ENCODE data around the gene C14orf39. TPM values are rescaled to one million over a fixed set of nuclear protein-coding genes. Genes with fewer than 3 reads are reported as not detected.

The C14orf39 gene
- total RNA-seq, 1 donor from 2014 or later = 1.2 TPM

DNA sequence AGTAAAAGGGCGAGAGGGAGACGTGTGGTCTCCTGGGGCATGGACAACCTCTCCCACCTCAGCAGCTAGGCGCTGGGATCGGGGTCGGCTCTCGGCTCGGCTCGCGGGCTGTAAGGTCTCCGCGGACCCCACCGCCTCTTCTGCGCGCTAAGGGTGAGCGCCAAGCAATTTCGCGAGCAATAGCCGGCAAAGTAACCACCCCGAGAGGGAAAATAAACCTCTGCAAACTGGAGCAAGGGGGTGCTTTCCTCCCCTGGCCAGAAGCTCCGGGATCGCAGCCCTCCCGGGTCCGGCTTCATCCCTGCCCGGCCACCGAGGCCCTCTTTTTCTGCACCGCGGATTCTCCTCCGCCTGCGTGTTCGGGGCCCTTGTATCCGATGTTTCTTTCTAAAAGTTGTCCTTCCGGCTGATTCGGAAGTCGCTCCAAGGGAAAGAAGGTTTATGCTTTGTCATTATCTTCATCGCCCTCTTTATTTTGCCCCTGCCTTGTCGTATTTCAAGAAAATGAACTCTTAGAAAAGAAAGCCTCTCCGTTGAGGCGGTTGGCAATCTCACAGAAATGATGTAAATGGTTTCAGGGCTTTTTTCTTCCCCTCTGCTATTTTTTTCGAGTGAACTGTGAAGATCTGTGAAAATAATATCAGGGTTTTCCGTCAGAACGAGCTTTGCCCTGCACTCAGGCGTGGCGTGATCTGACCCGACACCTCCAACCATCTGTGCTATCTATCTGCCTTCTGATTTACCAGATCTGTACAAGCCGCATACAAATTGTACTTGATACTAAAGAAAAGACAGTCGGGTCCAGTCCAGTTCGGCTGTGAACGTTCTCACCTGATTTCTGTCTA lies 21.3 kb upstream of the C14orf39 start:
- TF ChIP-seq, protein P1, sequence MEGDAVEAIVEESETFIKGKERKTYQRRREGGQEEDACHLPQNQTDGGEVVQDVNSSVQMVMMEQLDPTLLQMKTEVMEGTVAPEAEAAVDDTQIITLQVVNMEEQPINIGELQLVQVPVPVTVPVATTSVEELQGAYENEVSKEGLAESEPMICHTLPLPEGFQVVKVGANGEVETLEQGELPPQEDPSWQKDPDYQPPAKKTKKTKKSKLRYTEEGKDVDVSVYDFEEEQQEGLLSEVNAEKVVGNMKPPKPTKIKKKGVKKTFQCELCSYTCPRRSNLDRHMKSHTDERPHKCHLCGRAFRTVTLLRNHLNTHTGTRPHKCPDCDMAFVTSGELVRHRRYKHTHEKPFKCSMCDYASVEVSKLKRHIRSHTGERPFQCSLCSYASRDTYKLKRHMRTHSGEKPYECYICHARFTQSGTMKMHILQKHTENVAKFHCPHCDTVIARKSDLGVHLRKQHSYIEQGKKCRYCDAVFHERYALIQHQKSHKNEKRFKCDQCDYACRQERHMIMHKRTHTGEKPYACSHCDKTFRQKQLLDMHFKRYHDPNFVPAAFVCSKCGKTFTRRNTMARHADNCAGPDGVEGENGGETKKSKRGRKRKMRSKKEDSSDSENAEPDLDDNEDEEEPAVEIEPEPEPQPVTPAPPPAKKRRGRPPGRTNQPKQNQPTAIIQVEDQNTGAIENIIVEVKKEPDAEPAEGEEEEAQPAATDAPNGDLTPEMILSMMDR (conservative IDR thresholded peaks at IDR 0.05; ENCODE audit: low read depth, low read length) = no peak
- H3K4me3 ChIP-seq (ENCODE audit: low read depth, low read length) = no peak overlapping the region
- DNase-seq (ENCODE audit: low read depth) = no peak

- TF ChIP-seq, protein P1 (conservative IDR thresholded peaks at IDR 0.05; ENCODE audit: low read depth, low read length) = no peak
- no peak for DNase-seq (ENCODE audit: low read depth)
- no peak overlapping the region for H3K4me3 ChIP-seq (ENCODE audit: low read depth, low read length)
These were observed 20.7 kb upstream of the C14orf39 start for GRCh38 chr14:60506462-60506984.

DNA sequence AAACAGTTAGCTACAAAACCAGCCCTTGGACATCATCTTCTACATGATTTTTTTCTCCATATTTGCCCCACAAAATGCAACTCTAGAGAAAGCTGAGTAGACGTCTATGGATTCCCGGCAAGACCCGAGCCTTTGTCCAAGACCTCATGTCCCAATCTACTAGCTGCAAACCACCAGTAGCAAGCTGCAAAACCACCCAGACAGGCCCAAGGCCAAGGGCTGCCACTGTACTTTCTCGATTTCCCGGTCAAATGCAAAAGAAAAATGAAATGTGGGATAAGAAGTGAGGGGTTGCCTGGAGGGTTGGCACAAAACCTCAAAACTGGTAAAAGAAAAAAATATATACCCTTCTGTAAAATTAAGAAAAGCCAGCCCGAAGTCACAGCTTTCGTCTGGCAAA lies 20.1 kb upstream of the C14orf39 start:
- DNase-seq (ENCODE audit: low read depth) = no peak
- no peak overlapping the region for H3K4me3 ChIP-seq (ENCODE audit: low read depth, low read length)
- TF ChIP-seq, protein P1 (conservative IDR thresholded peaks at IDR 0.05; ENCODE audit: low read depth, low read length) = no peak

DNA sequence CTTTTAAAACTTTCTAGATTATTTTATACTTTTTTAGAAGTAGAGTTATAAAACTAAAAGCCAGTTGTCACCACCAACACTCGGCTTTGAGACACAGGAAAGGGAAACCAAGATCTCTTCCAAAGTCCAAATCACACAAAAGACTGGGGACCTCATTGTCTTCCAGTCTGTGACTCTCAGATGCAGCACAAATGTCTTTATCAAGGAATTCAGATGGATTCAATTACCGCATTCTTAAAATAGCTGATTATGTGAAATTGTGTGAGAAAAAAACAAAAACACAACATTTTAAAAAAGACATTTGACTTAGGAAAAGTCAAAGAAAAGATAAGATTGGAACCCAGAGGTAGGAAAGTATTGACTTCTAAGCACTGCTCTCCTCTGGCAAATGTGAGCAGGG lies 19.6 kb upstream of the C14orf39 start:
- DNase-seq (ENCODE audit: low read depth) = no peak
- no peak overlapping the region for H3K4me3 ChIP-seq (ENCODE audit: low read depth, low read length)
- TF ChIP-seq, protein P1 (conservative IDR thresholded peaks at IDR 0.05; ENCODE audit: low read depth, low read length) = no peak

DNA sequence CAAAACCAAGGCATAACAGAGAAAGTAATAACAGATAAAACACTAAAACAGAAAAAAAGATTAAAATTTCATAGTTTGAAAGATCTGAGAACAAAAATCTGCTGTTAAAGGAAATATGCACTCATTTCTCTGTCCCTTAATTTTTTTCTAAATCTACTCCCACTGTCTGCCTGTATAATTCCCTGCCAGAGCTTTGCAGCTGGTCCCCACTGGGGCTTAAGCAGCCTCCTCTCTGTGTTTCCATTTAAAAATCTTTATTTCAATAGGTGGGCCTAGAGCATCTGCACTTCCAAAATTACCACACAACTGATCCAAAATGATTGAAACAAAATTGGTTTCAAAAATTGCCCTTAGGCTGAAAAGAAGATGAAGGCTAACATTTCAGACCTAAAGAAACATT lies 16.7 kb upstream of the C14orf39 start:
- no peak overlapping the region for H3K4me3 ChIP-seq (ENCODE audit: low read depth, low read length)
- DNase-seq (ENCODE audit: low read depth) = no peak
- TF ChIP-seq, protein P1 (conservative IDR thresholded peaks at IDR 0.05; ENCODE audit: low read depth, low read length) = no peak

DNA sequence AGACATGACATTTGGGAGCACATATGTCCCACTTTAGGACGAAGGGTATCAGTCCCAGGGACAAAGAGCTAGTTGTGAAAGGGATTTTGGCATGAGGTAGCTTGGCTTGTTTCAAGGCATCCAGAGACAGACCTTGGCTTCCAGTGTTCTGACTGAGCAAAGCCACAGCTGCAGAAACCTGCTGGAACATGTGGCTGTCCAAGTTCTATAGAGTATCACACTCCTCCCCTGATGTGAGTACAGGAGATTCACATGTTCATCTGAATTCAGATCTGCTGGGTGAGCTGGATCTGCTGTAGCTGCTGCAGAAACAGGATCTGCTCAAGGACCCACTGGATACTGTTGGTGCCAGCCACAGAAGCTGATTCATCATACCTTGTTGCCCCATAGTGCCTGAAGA lies 10.1 kb upstream of the C14orf39 start:
- H3K4me3 ChIP-seq (ENCODE audit: low read depth, low read length) = no peak overlapping the region
- no peak for DNase-seq (ENCODE audit: low read depth)
- TF ChIP-seq, protein P1 (conservative IDR thresholded peaks at IDR 0.05; ENCODE audit: low read depth, low read length) = no peak

DNA sequence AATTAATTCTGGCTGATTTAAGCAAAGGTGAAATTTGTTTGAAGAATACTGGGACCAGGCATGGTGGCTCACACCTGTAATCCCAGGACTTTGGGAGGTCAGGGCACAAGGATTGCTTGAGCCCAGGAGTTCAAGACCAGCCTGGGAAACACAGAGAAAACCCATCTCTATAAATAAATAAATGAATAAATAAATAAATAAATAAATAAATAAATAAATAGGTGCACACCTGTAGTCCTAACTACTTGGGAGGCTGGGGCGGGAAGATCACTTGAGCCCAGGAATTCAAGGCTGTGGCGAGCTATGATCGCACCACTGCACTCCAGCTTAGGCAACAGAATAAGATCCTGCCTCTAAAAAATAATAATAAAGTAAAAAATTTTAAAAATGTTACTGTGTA lies 4.4 kb upstream of the C14orf39 start:
- H3K4me3 ChIP-seq (ENCODE audit: low read depth, low read length) = no peak overlapping the region
- DNase-seq (ENCODE audit: low read depth) = no peak
- TF ChIP-seq, protein P1 (conservative IDR thresholded peaks at IDR 0.05; ENCODE audit: low read depth, low read length) = no peak

All from epithelial cell of proximal tubule (primary cell).